Esophagus muscularis mucosa (tissue), 4 donors: ENCODE data around the gene ENDOU. TPM values are rescaled to one million over a fixed set of nuclear protein-coding genes. Genes with fewer than 3 reads are reported as not detected.
A peak's percentile ranks its signal among the peaks of the same experiment; 100 is the strongest.

ENCODE experiments used
- DNase-seq: peaks from one replicate; pipeline ENCODE4 v3.0.0-alpha.2; 2017; ENCODE audit errors: extremely low spot score
- H3K27ac ChIP-seq, 4 donors: fragments of 200-600 bp; sonication (generic); replicated peaks in 1 of 4; 1 replicate in 3 of 4; 2 replicates in 1 of 4; pipeline ENCODE4 v1.5.1; 2016 to 2019; ENCODE audit warnings: mild to moderate bottlenecking in 1 of 4
- H3K27me3 ChIP-seq, 4 donors: fragments of 200-600 bp; sonication (generic); one replicate each; pipeline versions ENCODE4 v1.5.1 to v1.6.0; 2016 to 2019
- H3K36me3 ChIP-seq, 4 donors: fragments of 200-600 bp; sonication (generic); one replicate each; pipeline ENCODE4 v1.5.1; 2016 to 2019
- H3K4me1 ChIP-seq, 4 donors: fragments of 200-600 bp; sonication (generic); one replicate each; pipeline ENCODE4 v1.5.1; 2016 to 2019
- H3K4me3 ChIP-seq, 4 donors: fragments of 200-600 bp; sonication (generic); 1 replicate in 2 of 4; 2 replicates in 2 of 4; pipeline ENCODE4 v1.5.1; 2016 to 2019; ENCODE audit warnings: mild to moderate bottlenecking in 4 of 4, moderate library complexity in 1 of 4
- H3K9me3 ChIP-seq, 4 donors: fragments of 200-600 bp; sonication (generic); 1 replicate in 3 of 4; 2 replicates in 1 of 4; pipeline ENCODE4 v1.5.1; 2016 to 2019
- CTCF ChIP-seq, 3 experiments: fragments of 200-600 bp in 2 of 3; fragments of 450-650 bp in 1 of 3; sonication (generic) in 2 of 3; IDR thresholded peaks; one replicate each; pipeline ENCODE4 v1.5.1; 2017 to 2019; ENCODE audit warnings: antibody characterized with exemption in 3 of 3, mild to moderate bottlenecking in 2 of 3, moderate library complexity in 1 of 3
- EP300 ChIP-seq: sonication (generic); formaldehyde crosslinking; IDR thresholded peaks from one replicate; pipeline ENCODE4 v1.6.1; 2017; ENCODE audit warnings: antibody characterized with exemption
- POLR2A ChIP-seq: fragments of 450-650 bp; IDR thresholded peaks from one replicate; pipeline ENCODE4 v1.6.1; 2017; ENCODE audit warnings: antibody characterized with exemption, moderate library complexity, mild to moderate bottlenecking, low read depth
- POLR2AphosphoS5 ChIP-seq, 2 donors: sonication (generic); formaldehyde crosslinking; IDR thresholded peaks; one replicate each; pipeline ENCODE4 v1.6.1; 2017; ENCODE audit warnings: antibody characterized with exemption in 2 of 2
- whole genome bisulfite sequencing: methylation state at CpG from one replicate; pipeline ENCODE4 v1.1.5; 2018; 5-methylcytosine and 5-hydroxymethylcytosine counted together
- intact Hi-C: fragments of 100-400 bp; cut with DNase I; formaldehyde crosslinking; loops from one replicate; pipeline ENCODE4 v1.15.1; 2023
- total RNA-seq, 4 donors: library from RNA; depleted of rRNA; stranded (reverse); fragments of >200 nt; gene quantifications; one replicate each; pipeline versions ENCODE4 v1.1.0 to v1.2.1, GENCODE V29; 2016

The ENDOU gene
- total RNA-seq, 4 donors from 2014 or later, result 0.39 to 2.0 TPM; not detected in 2

- Histone ChIP-seq H3K36me3 (no peaks in the 10 kb centered on the region), H3K27ac (no peak overlapping the region), H3K9me3 (no peaks in the 10 kb centered on the region), H3K4me3 (no peak overlapping the region), H3K4me1 (peaks cover 16 to 26% (median 23%) of the 10 kb centered on the region in 4 donors), H3K27me3 (no peaks in the 10 kb centered on the region)
- TF ChIP-seq POLR2AphosphoS5 (IDR thresholded peaks at IDR 0.05) (no peak), EP300 (no peak), POLR2A (no peak)
- DNase-seq, result peak; percentile 19
- intact Hi-C loops, result loop anchor here (10.0 kb wide), 1 partner anchor 255 kb away; the partner anchor contains the start of gene TMEM106C
Measured at GRCh38 chr12:47710278-47710677, 15.0 kb downstream of the ENDOU start.

- WGBS, result 70% methylated on average over 2 of the region's 2 CpGs
- Histone ChIP-seq H3K27ac (no peak overlapping the region), H3K4me1 (peaks cover 15 to 26% (median 22%) of the 10 kb centered on the region in 4 donors), H3K27me3 (no peaks in the 10 kb centered on the region), H3K36me3 (no peaks in the 10 kb centered on the region), H3K4me3 (no peak overlapping the region), H3K9me3 (no peaks in the 10 kb centered on the region)
- no peak for TF ChIP-seq EP300
- no peak for TF ChIP-seq CTCF (IDR thresholded peaks at IDR 0.05)
- TF ChIP-seq POLR2AphosphoS5 (IDR thresholded peaks at IDR 0.05), result no peak
- TF ChIP-seq POLR2A, result no peak
- no peak for DNase-seq
- intact Hi-C loops, result loop anchor here (10.0 kb wide), 1 partner anchor 255 kb away; the partner anchor contains the start of gene TMEM106C
Measured at GRCh38 chr12:47709671-47710070, 15.6 kb downstream of the ENDOU start.

- Histone ChIP-seq H3K9me3 (no peaks in the 10 kb centered on the region), H3K27me3 (no peaks in the 10 kb centered on the region), H3K27ac (no peak overlapping the region), H3K36me3 (no peaks in the 10 kb centered on the region), H3K4me3 (no peak overlapping the region), H3K4me1 (peaks cover 13 to 26% (median 23%) of the 10 kb centered on the region in 4 donors)
- intact Hi-C loops, result no loop called here
- TF ChIP-seq POLR2A (no peak), EP300 (no peak), CTCF (IDR thresholded peaks at IDR 0.05) (no peak), POLR2AphosphoS5 (IDR thresholded peaks at IDR 0.05) (no peak)
- DNase-seq, result peak; percentile 64
- WGBS, result 87% methylated on average over 4 of the region's 4 CpGs
Measured at GRCh38 chr12:47709237-47709636, 16.1 kb downstream of the ENDOU start.

- no peak overlapping the region for H3K4me3 ChIP-seq
- H3K9me3 ChIP-seq, result no peaks in the 10 kb centered on the region
- 48% methylated on average over 5 of the region's 5 CpGs for WGBS
- peak; percentile 55 for DNase-seq
- peaks cover 12 to 32% (median 28%) of the 10 kb centered on the region in 4 donors for H3K4me1 ChIP-seq
- intact Hi-C loops, result no loop called here
- H3K27me3 ChIP-seq, result no peaks in the 10 kb centered on the region
- H3K36me3 ChIP-seq, result no peaks in the 10 kb centered on the region
- TF ChIP-seq POLR2A (no peak), EP300 (no peak)
- no peak overlapping the region for H3K27ac ChIP-seq
Measured at GRCh38 chr12:47707905-47708543, 17.3 kb downstream of the ENDOU start.

- Histone ChIP-seq H3K36me3 (no peaks in the 10 kb centered on the region), H3K27ac (no peak overlapping the region), H3K4me1 (peaks cover 12 to 32% (median 28%) of the 10 kb centered on the region in 4 donors), H3K9me3 (no peaks in the 10 kb centered on the region), H3K4me3 (peak overlapping the region in 1 of 4 donors; percentile 95), H3K27me3 (no peaks in the 10 kb centered on the region)
- DNase-seq, result peak; percentile 17
- no peak for TF ChIP-seq POLR2AphosphoS5 (IDR thresholded peaks at IDR 0.05)
- intact Hi-C loops, result no loop called here
Measured at GRCh38 chr12:47707355-47707754, 17.9 kb downstream of the ENDOU start.

- intact Hi-C loops, result no loop called here
Measured at GRCh38 chr12:47705566-47706425, 19.5 kb downstream of the ENDOU start, which contains the start of gene RPAP3. RPAP3 (minus strand) TSS chr12:47706030; CDS start chr12:47702840, 3,190 bp downstream.

More at GRCh38 chr12:47705566-47706425, 19.5 kb downstream of the ENDOU start, which contains the start of gene RPAP3:
- peak within 1 kb of the TSS; percentile 85 to 97 (median 91) for H3K27ac ChIP-seq
- H3K36me3 ChIP-seq, result peaks cover 0 to 5% (median 2%) of the 10 kb centered on the region in 4 donors
- peaks cover 12 to 32% (median 28%) of the 10 kb centered on the region in 4 donors for H3K4me1 ChIP-seq
- no peaks in the 10 kb centered on the region for H3K27me3 ChIP-seq
- TF ChIP-seq POLR2A (peak; percentile 33), CTCF (IDR thresholded peaks at IDR 0.05) (peak; percentile 68 to 76 (median 69)), POLR2AphosphoS5 (IDR thresholded peaks at IDR 0.05) (peak; percentile 93 to 96), EP300 (no peak)
- no peaks in the 10 kb centered on the region for H3K9me3 ChIP-seq
- H3K4me3 ChIP-seq, result peak within 1 kb of the TSS; percentile 82 to 100 (median 95)
- peak; percentile 99 for DNase-seq
- WGBS, result 0% methylated on average over 10 of the region's 66 CpGs
